ENCODE measurements around the gene PITPNC1.
"Not testable (repeated sequence)": the region's sequence is repeated elsewhere in the genome, so short reads cannot be mapped to it uniquely, and the experiment has no call there.

Gene PITPNC1

DNA sequence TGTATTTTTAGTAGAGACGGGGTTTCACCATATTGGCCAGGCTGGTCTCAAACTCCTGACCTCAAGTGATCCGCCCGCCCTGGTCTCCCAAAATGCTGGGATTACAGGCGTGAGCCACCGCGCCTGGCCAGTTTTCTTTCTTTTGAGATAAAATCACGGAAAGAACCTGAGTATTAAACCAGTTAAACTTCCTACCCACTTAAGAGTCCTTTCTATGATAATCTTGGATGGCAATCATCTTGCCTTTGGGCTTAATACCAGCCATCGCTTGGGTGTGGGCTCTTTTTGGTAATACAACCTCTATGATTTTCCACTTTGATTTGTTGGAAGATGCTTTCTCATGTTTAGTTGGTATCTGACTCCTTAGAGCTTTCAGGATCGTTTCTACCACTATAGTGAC, 24.0 kb downstream of the PITPNC1 start:
- no peak for DNase-seq (ENCODE audit: low read depth)

DNA sequence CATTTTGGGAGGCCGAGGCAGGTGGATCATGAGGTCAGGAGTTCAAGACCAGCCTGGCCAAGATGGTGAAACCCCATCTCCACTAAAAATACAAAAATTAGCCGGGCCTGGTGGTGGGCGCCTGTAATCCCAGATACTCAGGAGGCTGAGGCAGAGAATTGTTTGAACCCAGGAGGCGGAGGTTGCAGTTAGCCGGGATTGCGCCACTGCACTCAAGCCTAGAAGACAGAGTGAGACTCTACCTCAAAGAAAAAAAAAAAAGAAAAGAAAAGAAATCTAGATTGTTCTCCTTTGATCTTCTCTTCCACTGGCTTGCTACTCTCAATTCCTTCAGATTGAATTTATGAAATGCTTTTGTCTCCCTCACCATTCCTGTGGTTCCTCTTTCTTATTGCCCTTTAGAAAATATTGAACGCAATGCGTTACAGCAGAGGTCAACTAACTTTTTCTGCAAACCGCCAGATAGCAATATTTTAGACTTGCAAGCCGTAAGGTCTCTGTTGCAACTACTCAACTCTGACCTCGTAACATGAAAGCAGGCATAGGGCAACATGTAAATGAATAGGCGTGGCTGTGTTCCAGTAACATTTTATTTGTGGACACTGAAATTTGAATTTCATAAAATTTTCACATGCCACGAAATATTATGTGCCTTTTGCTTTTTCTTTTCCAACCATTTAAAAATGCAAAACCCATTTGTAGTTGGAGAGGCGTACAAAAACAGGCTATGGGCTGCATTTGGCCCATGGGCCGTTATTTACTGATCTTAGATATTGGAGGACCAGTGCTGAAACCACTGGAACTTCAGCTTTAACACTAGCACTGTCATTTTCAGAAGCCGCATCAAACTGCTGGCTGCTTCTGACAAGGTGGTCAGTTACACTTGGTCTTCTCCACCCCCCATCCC, 24.8 kb downstream of the PITPNC1 start:
- no peak for DNase-seq (ENCODE audit: low read depth)

DNA sequence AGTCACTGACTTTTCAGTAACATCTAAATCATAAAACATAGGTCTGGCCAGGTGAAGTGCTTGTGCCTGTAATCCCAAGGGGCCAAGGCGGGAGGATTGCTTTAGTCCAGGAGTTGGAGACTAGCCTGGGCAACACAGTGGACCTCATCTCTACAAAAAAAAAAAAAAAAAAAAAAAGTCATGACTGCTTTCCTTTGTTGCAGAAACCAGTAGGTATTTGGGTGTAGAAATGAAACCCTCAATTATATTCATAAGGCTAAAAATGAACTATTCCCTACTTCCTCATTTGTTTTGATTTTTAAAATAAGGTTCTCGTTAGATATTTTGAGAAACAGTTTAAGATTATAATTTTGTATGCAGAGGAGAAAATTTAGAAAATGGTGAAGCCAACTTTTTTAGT, 26.0 kb downstream of the PITPNC1 start:
- DNase-seq (ENCODE audit: low read depth) = no peak

DNA sequence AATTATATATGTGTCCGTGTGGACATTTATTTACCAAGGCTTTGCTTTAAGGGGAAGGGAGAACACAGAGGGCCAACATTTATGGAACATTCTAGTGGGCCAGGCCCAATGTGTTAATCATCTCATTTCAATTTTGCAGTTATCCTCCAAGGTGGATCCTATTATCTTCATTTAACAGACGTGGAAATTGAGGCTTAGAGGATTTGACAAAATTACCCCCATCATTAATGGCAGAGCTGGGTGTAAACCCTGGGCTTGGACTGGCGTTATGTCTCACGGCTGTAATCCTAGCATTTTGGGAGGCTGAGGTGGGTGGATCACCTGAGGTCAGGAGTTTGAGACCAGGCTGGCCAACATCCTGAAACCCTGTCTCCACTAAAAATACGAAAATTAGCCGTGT, 26.4 kb downstream of the PITPNC1 start:
- DNase-seq (ENCODE audit: low read depth) = no peak

DNA sequence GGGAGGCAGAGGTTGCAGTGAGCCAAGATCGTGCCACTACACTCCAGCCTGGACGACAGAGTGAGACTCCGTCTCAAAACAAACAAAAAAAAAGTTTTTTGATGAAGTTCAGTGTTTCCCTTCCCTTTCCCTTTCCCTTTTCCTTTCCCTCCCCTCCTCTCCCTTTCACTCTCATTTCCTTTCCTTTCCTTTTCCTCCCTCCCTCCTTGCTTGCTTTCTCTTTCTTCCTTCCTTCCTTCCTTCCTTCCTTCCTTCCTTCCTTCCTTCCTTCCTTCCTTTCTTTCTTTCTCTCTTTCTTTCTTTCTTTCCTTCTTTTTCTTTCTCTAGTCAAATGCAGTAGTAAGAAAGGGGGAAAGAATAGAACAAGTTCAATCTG, 31.4 kb downstream of the PITPNC1 start:
- DNase-seq (ENCODE audit: low read depth) = not testable (repeated sequence)

DNA sequence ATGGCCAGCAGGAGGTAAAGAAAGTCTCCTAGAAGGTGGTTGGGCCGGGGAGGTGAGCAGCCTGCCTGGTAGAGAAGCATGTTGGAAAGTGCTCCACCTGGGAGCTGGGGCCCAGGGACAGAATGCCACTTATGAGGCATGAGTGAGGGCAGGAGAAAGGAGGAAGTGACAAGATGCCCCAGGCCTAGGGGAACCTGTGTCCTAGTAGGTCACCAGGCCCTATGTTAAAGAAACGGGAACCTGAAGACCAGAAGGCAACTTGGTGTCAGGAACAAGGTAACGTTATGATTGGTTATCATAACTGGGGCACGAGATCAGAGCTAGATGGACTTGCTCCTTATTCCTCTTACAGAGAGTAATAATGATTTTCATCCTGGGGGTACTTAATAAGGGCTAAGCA, 34.3 kb downstream of the PITPNC1 start:
- no peak for DNase-seq (ENCODE audit: low read depth)

DNA sequence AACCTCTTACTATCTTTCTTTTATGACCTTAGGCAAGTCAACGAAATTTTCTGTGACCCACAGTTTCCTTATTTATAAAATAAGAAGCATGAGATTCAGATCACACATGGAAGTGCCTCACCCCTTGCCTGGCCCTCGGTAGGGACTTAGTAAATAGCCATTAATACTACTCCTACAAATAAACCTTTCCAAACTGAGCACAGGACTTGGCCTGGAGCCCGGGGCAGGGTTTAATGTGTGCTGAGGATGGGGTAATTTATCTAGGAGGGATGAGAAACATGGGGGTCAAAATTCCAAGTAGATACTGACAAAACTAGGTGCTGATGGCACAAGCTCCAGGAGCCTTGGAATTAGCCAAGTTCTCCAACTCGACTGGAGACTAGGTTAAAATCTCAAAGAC, 35.0 kb downstream of the PITPNC1 start:
- no peak for DNase-seq (ENCODE audit: low read depth)

DNA sequence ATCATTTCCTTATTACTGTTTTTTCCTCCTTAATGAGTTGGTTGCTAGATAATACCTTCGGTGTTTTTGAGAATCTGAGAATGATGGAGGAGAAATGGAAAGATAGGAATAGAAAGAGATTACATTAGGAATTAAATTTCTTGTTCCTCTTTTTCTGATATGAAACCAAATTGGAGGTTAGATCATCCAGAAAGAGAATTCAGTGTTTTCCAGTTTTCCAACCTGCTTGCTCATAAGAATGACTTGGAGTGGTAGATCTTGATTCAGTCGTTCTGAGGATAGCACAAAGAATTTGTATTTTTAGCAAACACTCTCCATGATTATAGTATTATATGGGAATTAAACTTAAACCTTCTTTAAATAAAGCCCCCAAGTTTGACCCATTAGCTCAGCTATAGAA, 35.9 kb downstream of the PITPNC1 start:
- DNase-seq (ENCODE audit: low read depth) = no peak

DNA sequence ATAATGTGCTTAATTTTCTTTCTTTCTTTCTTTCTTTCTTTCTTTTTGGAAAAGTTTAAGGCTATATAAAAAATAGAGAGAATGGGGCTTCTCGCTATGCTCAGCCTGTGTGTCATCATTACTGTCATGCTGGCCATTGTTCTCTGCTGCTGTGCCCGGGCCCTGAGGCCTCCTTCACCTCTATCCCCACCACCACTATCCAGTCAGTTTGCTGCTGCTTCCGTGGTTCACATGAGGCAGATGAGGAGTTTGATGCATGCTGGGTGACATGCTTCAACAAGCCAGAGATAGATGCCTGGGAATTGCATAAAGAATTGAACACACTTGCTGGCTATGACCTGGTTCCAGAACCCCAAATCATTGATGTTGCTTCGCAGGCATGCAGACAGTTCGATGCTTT, 36.3 kb downstream of the PITPNC1 start:
- DNase-seq (ENCODE audit: low read depth) = no peak

DNA sequence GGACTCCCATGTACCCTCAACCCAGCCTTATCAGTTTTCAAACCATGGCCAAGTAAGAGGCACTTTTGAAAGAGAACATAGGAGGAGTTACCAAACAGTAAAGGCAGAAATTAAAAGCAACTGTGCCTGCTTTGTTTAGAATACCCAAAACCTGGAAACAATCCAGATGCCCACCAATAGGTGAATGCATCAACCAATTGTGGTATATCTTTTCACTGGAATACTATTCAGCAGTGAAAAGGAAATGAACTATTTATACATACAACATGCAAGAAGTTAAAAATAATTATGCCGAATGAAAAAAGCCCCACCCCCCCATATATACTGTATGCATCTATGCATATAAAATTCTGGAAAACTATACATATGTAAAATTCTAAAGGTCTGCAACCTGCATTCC, 37.0 kb downstream of the PITPNC1 start:
- DNase-seq (ENCODE audit: low read depth) = no peak

DNA sequence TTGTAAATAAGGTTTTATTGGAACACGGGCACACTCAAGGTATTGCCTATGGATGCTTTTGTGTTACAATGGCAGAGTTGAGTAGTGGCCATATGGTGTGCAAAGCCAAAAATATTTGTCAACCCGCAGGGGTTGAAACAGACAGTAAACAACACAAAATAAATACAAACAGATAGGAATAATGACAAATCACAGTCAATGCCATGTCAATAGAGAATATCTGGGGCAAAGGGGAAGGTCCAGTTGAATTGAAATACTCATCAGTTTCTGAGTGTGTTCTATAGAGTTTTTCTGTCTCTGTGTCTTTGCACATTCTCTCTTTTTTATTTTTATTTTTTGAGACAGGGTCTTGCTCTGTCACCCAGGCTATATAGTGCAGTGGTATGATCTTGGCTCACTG, 37.5 kb downstream of the PITPNC1 start:
- no peak for DNase-seq (ENCODE audit: low read depth)

DNA sequence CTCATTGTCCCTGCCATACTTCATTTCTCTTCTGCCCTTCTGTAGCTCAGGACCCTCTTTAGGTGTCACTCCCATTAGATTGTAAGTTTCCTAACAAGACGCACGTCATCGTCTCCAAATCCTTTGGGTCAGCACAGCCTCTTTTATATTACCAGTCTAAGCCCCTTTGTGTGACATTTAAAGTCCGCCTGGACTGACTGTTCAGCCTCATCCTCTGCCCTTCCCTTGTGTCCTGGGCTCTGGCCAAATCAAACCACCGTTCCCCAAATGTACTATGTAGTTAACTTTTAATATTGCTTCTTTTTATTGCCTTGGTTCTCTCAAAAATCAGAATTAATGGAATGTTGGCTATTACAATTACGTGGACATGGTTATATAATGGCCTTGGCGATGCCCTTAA, 38.2 kb downstream of the PITPNC1 start:
- DNase-seq (ENCODE audit: low read depth) = no peak

DNA sequence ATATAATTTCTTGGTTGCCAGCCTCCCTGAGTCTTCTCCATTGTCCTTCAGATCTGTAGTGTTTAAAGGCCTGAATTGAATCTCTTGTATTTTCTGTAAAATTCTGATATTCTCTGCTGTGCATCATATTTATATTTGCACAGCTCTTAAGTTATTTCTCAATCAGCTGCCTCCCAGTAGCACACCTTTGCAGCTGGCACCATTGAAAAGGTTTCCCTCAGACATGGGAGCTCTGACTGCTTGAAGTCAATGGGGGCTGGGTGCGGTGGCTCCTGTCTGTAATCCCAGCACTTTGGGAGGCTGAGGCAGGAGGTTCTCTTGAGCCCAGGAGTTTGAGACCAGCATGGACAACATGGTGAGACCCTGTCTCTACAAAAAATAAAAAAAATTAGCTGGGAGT, 40.4 kb downstream of the PITPNC1 start:
- no peak for DNase-seq (ENCODE audit: low read depth)

DNA sequence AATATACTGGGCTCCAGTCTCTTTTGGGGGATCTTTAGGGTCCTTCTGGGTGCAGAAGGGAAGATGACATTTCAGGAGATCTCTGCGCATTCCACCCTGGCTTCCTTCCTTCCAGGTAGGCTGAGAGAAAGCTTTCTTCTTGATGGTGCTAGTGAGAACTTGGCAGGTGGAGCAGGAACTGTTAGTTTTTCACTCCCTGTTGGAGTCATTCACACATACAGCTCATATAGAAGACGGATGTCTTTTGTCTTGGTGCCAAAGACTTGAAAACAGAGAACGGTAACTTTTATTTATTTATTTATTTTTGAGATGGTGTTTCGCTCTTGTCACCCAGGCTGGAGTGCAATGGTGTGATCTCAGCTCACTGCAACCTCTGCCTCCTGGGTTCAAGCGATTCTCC, 43.9 kb downstream of the PITPNC1 start:
- DNase-seq (ENCODE audit: low read depth) = no peak

DNA sequence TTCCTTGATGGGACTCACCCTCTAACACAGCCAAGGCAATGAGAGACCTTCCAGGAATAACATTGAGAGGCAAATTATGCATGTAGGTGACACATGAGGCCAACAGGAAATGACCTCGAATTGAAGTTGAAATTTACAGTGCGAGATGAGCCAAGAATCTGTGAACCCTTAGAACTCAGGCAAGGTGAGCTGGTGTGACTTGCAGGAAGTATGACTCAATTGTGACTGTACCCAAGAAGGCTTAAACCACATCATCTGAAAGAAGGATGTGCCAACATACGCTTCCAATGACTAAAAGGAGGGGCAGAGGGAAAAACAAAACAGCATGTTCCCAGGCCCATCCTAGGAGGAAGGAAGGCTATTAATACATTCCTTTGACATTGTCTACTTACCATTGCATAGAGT, 44.8 kb downstream of the PITPNC1 start:
- peak; percentile 47 for DNase-seq (ENCODE audit: low read depth)

DNA sequence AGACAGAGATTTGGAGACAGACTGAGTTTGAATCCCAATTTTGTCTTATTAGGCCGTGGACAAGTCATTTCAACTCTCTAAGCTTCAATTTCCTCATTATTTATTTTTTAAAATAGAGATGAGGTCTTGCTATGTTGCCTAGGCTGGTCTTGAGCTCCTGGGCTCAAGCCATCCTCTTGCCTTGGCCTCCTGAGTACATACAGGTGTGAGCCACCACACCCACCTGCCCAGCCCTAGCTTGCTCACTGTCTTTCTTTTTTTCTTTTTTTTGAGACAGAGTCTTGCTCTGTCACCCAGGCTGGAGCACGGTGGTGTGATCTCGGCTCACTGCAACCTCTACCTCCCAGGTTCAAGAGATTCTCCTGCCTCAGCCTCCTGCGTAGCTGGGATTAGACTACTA, 45.2 kb downstream of the PITPNC1 start:
- DNase-seq (ENCODE audit: low read depth) = peak; percentile 21

DNA sequence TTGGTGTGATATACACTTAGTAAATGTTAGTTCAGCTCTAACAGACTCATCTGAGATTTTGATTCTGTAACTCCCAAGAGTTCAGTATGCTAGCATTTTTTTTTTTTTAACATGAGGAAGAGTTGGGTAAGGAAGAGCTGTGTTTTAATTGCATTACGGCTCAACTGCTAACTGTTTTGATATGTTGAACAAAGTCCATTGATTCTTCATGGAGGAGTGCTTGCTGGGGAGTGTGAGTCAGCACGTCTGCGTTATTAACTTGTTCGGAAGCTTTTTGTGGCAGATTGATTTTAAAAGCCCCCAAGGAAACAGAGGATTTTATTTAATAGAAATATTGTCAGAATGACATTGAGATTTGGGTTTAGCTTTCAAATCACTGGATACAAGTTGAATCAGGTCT, 45.8 kb downstream of the PITPNC1 start:
- DNase-seq (ENCODE audit: low read depth) = no peak

DNA sequence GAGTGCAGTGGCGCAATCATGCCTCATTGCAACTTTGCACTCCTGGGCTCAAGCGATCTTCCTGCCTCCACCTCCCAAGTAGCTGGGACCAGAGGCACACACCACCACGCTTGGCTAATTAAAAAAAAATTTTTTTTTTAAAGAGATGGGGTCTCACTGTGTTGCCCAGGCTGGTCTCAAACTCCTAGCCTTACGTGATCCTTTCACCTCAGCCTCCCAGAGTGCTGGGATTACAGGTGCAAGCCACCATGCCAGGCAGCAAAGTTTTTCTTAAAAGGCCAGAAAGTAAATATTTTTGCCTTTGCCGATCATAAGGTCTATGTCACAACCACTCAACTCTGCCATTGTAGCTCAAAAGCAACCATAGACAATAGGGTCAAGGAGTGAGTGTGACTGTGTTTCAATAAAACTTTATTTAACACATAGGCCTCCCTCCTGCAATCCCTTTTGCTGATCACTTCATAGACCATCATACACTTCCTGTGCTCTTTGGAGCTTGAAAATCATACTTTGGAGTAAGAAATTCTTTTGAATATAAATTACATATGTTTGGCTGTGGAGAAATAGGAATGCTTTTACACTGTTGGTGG, 48.6 kb downstream of the PITPNC1 start:
- no peak for DNase-seq (ENCODE audit: low read depth)

DNA sequence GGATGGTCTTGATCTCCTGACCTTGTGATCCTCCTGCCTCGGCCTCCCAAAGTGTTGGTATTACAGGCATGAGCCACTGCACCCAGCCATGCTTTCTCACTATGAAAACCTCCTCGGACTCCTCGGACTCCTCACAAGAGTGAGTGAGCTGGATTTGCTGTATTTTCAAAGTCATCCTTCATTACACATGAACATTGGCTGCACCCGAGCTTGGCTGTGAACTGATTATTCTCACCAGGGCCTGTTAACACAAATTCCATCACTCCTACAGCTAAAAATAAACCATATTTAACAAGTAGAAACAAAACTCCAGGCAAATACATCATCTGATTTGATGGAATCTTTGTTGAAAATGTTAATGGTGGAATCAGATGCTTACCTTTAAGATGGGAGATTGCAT, 50.3 kb downstream of the PITPNC1 start:
- DNase-seq (ENCODE audit: low read depth) = no peak

DNA sequence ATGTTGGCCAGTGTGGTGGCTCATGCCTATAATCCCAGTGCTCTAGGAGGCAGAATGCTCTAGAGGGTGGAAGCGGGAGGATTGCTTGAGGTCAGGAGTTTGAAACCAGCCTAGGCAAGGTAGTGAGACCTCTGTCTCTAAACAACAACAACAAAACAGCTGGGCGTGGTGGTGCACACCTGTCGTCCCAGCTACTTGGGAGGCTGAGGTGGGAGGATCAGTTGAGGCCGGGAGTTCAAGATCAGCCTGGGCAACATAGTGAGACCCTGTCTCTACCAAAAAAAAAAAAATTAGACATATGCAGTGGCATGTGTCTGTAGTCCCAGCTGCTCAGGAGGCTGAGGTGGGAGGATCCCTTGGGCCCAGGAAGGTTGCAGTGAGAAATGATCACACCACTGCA, 53.4 kb downstream of the PITPNC1 start:
- not testable (repeated sequence) for DNase-seq (ENCODE audit: low read depth)

DNA sequence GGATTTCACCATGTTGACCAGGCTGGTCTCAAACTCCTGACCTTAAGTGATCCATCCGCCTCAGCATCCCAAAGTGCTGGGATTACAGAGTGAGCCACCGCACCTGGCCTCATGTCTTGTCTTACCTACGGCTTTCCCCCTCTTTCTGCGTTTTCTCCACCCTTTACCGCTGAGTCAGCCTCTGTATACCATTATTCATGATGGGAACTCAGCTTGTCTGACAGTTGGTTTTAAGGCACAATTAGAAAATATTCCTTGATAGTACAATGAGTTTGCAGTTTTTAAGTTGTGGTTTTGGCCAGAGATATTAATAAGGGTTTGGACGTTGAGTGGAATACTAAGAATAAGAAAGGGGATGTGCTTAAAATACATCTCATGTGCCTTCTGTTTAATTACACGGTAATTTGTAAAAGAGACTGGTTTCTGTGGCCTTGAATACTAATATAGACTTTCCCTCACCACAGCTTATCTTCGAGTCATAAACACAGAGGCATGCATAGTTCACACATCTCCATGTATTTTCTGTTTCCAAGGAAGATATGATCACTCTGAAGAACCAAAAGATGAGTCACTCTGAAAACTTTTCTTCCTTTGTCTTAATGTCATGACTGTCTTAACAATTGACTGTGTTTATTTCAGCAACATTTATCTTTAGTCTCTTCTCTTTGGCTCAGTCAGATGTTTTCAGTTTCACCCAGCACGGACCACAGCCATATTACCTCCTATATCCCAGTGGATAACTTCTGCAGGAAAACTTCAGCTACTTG, 54.4 kb downstream of the PITPNC1 start:
- no peak for DNase-seq (ENCODE audit: low read depth)

DNA sequence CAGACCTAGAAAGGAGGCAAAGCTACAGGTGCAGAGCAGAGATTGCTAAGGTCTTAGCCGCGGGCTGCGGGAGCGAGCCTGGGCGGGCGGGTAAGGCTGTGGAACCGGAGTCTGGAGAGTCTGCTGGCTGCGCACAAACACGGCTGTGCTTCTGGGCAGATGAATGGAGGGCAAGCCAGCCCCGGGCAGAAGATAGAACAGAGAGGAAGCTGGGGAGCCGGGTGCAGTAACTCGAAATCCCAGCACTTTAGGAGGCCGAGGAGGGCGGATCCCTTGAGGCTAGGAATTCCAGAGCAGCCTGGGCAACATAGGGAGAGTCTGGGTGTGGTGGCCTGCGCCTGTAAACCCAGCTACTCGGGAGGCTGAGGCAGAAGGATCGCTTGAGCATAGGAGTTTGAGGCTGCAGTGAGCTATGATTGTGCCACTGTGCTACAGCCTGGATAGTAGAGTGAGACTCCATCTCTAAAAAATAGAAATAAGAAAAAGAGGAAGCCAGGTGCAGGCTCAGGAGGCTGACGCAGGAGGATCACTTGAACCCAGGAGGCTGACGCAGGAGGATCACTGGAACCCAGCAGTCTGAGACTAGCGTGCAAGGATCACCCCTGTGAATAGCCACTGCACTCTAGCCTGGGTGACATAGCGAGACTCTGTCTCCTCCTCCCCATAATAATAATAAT, 56.3 kb downstream of the PITPNC1 start:
- DNase-seq (ENCODE audit: low read depth) = no peak

Data from activated T-helper 1 cell treated with Interleukin-2 at 50 U/mL for 16 hours (primary cell).